ENCODE results near the gene ZNF611. TPM values are rescaled to one million over a fixed set of nuclear protein-coding genes. Genes with fewer than 3 reads are reported as not detected.

ZNF611 gene
- total and polyA plus RNA-seq, 2 of the 13 experiments (the other 11 are each of a cell fraction or from before 2014, with no cell fraction given): 2.7 to 4.1 TPM

GRCh38 chr19:52734893-52735661 lies at the start of gene ZNF611 (continued):
- TF ChIP-seq USF2 (IDR thresholded peaks at IDR 0.05; ENCODE audit: low read depth, low read length) (no peak), USF2 (CRISPR knock-in tag; IDR thresholded peaks at IDR 0.05; ENCODE audit: borderline replicate concordance) (no peak), PHF8 (CRISPR knock-in tag; IDR thresholded peaks at IDR 0.05) (peak; percentile 26; the same call in 1 of the 2 replicates), CBX5 (CRISPR knock-in tag; IDR thresholded peaks at IDR 0.05; ENCODE audit: borderline replicate concordance) (no peak), KAT8 (CRISPR knock-in tag; IDR thresholded peaks at IDR 0.05) (peak; percentile 31), ZNF547 (CRISPR knock-in tag; IDR thresholded peaks at IDR 0.05) (no peak), CREM (IDR thresholded peaks at IDR 0.05) (no peak), CREM (CRISPR knock-in tag; IDR thresholded peaks at IDR 0.05) (no peak), E2F1 (CRISPR knock-in tag; IDR thresholded peaks at IDR 0.05) (peak; percentile 72), RBAK (CRISPR knock-in tag; IDR thresholded peaks at IDR 0.05) (no peak), KMT2A (CRISPR knock-in tag; IDR thresholded peaks at IDR 0.05) (no peak), TOE1 (CRISPR knock-in tag; IDR thresholded peaks at IDR 0.05) (no peak), PATZ1 (CRISPR knock-in tag; IDR thresholded peaks at IDR 0.05) (no peak), RELA (CRISPR knock-in tag; IDR thresholded peaks at IDR 0.05) (no peak), ZFP36L1 (CRISPR knock-in tag; IDR thresholded peaks at IDR 0.05) (no peak), TFDP2 (CRISPR knock-in tag; IDR thresholded peaks at IDR 0.05) (peak; percentile 73)
- TF ChIP-seq, protein P1, sequence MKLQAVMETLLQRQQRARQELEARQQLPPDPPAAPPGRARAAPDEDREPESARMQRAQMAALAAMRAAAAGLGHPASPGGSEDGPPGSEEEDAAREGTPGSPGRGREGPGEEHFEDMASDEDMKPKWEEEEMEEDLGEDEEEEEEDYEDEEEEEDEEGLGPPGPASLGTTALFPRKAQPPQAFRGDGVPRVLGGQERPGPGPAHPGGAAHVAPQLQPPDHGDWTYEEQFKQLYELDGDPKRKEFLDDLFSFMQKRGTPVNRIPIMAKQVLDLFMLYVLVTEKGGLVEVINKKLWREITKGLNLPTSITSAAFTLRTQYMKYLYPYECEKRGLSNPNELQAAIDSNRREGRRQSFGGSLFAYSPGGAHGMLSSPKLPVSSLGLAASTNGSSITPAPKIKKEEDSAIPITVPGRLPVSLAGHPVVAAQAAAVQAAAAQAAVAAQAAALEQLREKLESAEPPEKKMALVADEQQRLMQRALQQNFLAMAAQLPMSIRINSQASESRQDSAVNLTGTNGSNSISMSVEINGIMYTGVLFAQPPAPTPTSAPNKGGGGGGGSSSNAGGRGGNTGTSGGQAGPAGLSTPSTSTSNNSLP (IDR thresholded peaks at IDR 0.05; ENCODE audit: low read depth, low read length): no peak
- TF ChIP-seq, protein P2, sequence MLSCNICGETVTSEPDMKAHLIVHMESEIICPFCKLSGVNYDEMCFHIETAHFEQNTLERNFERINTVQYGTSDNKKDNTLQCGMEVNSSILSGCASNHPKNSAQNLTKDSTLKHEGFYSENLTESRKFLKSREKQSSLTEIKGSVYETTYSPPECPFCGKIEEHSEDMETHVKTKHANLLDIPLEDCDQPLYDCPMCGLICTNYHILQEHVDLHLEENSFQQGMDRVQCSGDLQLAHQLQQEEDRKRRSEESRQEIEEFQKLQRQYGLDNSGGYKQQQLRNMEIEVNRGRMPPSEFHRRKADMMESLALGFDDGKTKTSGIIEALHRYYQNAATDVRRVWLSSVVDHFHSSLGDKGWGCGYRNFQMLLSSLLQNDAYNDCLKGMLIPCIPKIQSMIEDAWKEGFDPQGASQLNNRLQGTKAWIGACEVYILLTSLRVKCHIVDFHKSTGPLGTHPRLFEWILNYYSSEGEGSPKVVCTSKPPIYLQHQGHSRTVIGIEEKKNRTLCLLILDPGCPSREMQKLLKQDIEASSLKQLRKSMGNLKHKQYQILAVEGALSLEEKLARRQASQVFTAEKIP (CRISPR knock-in tag; IDR thresholded peaks at IDR 0.05; ENCODE audit: borderline replicate concordance): no peak

All from HepG2 (cell line).